ENCODE data around the gene PIM2.

PIM2 gene
- total RNA-seq, result 179 to 512 reads per million in 2 experiments

- DNase-seq (ENCODE audit: low read depth), result peak; percentile 87
Observed at GRCh38 chrX:48918643-48919340, at the start of gene PIM2. Gene PIM2 (minus strand): TSS chrX:48919024. CDS start chrX:48918834, 190 bp downstream.

- no peak for DNase-seq (ENCODE audit: low read depth)
Observed at GRCh38 chrX:48968377-48968776, 49.6 kb upstream of the PIM2 start.

GRCh38 chrX:48966796-48967579 lies 48.2 kb upstream of the PIM2 start:
- DNase-seq (ENCODE audit: low read depth), result no peak

GRCh38 chrX:48965959-48966358 lies 47.1 kb upstream of the PIM2 start:
- no peak for DNase-seq (ENCODE audit: low read depth)

GRCh38 chrX:48961585-48962091 lies 42.8 kb upstream of the PIM2 start:
- no peak for DNase-seq (ENCODE audit: low read depth)

GRCh38 chrX:48960291-48960690 lies 41.5 kb upstream of the PIM2 start:
- no peak for DNase-seq (ENCODE audit: low read depth)

- DNase-seq (ENCODE audit: low read depth), result no peak
Observed at GRCh38 chrX:48958635-48959094, 39.8 kb upstream of the PIM2 start.

GRCh38 chrX:48957827-48958634 lies 39.2 kb upstream of the PIM2 start:
- DNase-seq (ENCODE audit: low read depth), result peak; percentile 90

- peak; percentile 68 for DNase-seq (ENCODE audit: low read depth)
Observed at GRCh38 chrX:48957477-48957826, 38.6 kb upstream of the PIM2 start, which contains the start of gene OTUD5. Gene OTUD5 (minus strand): TSS chrX:48957607. CDS start chrX:48957570, 37 bp downstream.

- DNase-seq (ENCODE audit: low read depth), result peak; percentile 42
Observed at GRCh38 chrX:48956728-48957414, 38.0 kb upstream of the PIM2 start.

- no peak for DNase-seq (ENCODE audit: low read depth)
Observed at GRCh38 chrX:48948589-48948988, 29.8 kb upstream of the PIM2 start.

GRCh38 chrX:48945517-48946348 lies 26.9 kb upstream of the PIM2 start:
- peak; percentile 48 for DNase-seq (ENCODE audit: low read depth)

GRCh38 chrX:48942895-48943294 lies 24.1 kb upstream of the PIM2 start:
- DNase-seq (ENCODE audit: low read depth), result no peak

GRCh38 chrX:48940404-48940955 lies 21.7 kb upstream of the PIM2 start:
- DNase-seq (ENCODE audit: low read depth), result no peak

GRCh38 chrX:48939524-48940228 lies 20.9 kb upstream of the PIM2 start:
- DNase-seq (ENCODE audit: low read depth), result no peak

GRCh38 chrX:48938721-48939425 lies 20.0 kb upstream of the PIM2 start:
- peak; percentile 63 for DNase-seq (ENCODE audit: low read depth)

GRCh38 chrX:48937054-48937907 lies 18.5 kb upstream of the PIM2 start:
- peak; percentile 81 for DNase-seq (ENCODE audit: low read depth)

Data from T follicular helper cell (primary cell).